Astrocyte of the hippocampus (primary cell): ENCODE results near the gene CSMD2.
"Not testable (repeated sequence)": the region's sequence is repeated elsewhere in the genome, so short reads cannot be mapped to it uniquely, and the experiment has no call there.

ENCODE experiments used
- DNase-seq: peaks from one replicate; pipeline ENCODE4 v3.0.0; 2011; ENCODE audit warnings: low read depth, low spot score

CSMD2 gene

DNA sequence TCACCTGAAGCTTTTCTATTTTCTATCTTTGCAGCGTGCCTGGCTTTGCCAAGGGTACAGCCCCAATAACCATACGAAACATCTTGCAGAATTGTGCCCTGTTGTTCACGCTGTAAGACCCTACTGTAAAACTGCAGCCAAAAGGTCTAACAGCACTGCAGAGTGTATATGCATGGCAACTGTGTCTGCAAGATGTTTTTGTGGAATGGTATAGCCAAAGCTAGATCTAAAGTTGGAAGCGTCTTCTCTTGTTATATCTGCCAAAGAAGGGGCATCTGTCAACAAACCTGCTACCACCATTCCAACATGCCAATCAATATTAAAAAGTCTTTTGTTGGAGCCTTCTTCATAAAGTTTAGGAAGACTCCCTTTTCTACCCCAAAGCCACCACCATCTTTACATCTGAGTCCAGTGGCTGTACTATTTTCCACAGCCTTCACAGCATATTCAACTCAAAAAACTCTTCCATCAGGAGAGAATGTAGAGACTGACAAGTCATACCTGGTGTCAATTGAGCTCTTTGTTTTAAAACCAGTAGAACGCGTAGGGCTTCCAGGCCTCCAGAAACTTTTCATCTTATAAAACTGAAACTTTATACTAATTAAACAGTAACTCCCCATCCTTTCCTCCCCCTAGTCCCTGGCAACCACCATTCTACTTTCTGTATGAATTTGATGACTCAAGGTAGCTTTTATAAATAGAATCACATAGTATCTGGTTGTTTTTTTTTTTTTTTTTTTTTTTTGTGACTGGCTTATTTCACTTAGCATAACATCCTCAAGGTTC is 652.6 kb downstream of the CSMD2 start:
- no peak for DNase-seq

DNA sequence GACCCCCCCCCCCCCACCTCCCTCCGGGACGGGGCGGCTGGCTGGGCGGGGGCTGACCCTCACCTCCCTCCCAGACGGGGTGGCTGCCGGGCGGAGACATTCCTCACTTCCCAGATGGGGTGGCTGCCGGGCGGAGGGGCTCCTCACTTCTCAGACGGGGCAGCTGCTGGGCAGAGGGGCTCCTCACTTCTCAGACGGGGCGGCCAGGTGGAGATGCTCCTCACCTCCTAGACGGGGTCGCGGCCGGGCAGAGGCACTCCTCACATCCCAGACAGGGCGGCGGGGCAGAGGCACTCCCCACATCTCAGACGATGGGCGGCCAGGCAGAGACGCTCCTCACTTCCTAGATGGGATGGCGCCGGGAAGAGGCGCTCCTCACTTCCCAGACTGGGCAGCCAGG is 655.8 kb downstream of the CSMD2 start:
- not testable (repeated sequence) for DNase-seq

GRCh38 chr1:33508151-33508550 is 656.9 kb downstream of the CSMD2 start:
- no peak for DNase-seq

DNA sequence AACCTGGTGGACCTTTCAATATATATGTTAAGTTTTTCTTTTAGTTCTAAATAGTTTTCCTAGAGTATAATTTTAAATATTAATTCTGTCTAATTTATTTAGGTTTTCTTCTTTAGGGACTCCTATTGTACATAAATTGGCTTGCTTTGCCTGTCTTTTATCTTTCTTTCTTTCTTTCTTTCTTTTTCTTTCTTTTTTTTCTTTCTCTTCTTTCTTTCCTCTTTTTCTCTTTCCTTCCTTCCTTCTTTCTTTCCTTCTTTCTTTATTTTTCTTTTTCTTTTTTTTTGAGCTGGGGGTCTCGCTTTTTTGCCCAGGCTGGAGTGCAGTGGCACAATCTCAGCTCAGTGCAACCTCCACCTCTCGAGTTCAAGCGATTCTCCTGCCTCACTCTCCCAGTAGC is 657.4 kb downstream of the CSMD2 start:
- no peak for DNase-seq

GRCh38 chr1:33503506-33503905 is 661.5 kb downstream of the CSMD2 start:
- DNase-seq = no peak

GRCh38 chr1:33502726-33503125 is 662.3 kb downstream of the CSMD2 start:
- no peak for DNase-seq

DNA sequence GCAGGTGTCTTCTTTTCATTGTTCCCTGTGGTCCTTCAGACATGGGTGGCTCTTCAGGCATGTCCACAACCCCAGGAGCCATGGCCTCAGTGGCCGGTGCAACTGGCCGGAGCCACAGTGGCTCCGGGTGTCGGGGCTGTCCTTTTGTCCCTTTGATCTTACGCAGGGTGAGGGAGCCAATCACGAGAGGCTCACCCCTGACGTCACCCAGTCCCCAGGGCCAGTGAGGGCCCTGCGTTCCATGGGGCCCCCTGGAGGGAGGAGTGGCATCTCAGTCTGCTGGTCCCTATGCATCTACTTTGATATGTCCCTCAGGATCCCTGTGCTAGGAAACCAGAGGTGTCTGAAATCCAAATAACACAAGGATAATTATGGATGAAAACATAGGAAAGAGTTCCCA is 663.3 kb downstream of the CSMD2 start:
- no peak for DNase-seq

GRCh38 chr1:33501309-33501708 is 663.7 kb downstream of the CSMD2 start:
- no peak for DNase-seq

DNA sequence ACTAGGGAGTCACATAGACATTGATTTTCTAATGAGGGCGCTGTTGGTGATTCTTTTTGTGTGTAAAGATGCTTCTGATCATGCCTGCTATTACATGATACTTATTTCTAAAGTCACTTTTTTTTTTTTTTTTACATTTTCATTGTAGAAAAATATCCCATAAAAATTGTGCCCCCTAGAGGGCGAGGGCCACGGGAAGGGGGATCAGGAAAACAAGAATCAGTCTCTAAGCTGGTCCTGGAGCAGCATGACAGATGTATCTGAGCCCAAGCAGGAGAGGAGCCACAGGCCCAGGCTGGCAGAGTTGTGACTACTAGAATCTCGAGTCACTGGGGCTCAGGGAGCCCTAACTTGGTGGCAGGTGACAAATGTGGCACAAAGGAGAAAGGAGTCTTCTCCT is 664.5 kb downstream of the CSMD2 start:
- no peak for DNase-seq

DNA sequence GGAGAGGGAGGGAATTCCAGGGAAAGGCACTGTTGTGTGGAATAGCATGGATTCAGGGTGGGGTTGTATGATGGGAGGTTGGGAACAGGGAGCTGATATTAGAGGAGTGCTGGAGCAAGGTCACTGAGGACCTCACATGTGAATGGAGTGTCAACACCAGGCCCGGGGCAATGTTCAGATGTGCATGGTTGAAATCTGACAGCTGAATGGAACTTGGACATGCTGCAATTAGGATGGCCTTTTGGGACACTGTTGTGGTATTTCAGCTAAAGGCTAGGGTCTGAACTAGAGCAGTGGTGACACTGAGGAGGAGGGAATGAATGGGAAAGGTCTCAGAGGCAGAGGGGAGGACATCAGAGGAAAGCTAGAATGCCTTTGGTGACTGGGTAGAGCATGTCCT is 667.6 kb downstream of the CSMD2 start:
- no peak for DNase-seq

DNA sequence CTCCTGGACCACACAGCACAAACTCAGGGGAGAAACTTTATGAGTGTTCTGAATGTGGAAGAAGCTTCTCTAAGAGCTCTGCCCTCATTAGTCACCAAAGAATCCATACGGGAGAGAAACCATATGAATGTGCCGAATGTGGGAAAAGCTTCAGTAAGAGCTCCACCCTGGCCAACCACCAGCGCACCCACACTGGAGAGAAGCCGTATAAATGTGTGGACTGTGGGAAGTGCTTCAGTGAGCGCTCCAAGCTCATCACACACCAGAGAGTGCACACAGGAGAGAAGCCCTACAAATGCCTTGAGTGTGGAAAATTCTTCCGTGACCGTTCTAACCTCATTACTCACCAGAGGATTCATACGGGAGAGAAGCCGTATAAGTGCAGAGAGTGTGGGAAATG is 670.1 kb downstream of the CSMD2 start:
- no peak for DNase-seq

DNA sequence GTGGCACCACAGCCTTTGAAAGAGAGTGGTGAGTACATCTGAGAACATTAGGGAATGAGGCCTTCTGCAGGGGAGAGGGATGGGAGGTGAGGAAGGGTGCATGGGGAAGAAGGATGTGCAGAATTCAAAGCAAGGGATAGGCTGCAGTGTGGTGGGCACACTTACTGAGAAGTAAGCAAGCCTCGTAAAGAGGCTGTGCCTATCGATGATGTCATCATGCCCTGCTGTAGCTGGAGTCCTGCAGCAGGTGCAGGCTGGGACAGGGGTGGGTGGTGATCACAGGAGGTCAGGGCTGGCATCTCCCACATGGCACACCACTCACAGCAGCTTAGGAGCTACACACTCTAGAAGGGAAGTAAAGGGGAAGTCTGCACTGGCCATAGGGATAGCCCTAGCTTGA is 676.4 kb downstream of the CSMD2 start:
- no peak for DNase-seq

DNA sequence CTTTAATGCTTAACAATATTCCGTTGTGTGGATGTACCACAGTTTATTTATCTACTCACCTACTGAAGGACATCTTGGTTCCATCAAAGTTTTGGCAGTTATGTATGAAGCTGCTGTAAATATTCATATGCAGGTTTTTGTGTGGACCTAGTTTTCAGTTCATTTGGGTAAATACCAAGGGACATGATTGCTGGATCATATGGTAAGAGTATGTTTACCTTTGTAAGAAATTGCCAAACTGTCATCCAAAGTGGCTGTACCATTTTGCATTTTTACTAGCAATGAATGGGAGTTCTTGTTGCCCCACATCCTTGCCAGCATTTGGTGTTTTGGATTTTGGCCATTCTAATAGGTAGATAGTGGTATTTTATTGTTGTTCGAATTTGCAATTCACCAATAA is 682.6 kb downstream of the CSMD2 start:
- DNase-seq = no peak

GRCh38 chr1:33477451-33477850 is 687.6 kb downstream of the CSMD2 start:
- no peak for DNase-seq

DNA sequence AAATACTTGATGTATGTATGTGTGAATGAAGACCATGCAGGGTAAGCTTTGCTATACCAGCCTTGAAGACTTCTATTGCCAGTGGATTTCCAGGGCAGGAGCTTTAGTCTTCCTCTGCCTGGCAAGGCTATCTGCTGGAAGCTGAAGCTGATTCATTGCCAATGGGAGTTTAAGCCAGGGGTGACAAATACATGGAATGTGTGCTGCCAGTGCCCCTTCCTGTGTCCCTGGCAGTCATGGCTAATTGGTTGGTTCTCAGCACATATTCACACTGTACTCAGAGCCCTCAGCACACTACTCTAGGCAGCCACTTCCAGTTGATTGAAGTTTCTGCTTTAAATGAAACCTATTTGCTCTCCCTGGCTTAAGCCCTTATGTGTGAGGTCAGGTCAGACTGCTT is 691.1 kb downstream of the CSMD2 start:
- no peak for DNase-seq

DNA sequence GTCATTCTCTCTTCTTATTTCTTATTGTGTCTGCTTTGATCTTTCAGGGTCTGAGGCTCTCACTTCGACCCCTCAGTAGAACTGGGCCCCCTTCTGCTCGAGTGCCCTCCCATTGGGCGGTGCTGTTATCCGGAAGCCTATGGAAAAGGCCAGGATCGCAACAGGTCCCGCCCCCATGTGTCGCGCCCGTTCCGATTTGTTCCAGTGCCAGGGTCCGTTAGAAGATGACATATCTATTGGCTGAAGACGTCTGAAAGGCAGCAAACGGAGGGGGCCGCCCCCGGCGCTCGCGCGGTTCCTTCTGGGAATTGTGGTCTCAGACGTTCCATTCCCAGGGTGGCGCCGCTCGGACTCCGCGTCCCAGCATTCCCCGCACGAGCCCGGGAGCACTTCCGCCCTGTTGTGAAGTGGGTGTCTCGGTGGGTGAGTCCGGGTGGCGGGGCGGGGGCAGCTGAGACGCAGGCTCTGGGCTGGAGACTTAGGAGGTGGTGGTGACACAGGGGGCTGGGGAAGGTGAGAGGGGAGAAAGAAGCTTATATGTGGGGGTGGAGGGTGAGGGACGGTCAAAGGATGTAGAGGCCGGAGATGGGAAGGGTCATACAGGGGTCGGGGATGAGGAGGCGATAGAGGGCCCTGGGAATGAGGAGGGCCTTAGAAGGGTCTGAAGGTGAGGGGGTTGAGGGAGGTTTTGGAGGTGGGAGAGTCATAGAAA is 692.6 kb downstream of the CSMD2 start, which contains the start of gene ZSCAN20:
Gene ZSCAN20 (plus strand): TSS at position 377 of the 712 bp plus-strand sequence. CDS start 6,644 bp downstream, outside the sequence.
- DNase-seq = peak; percentile 99

GRCh38 chr1:33471416-33471815 is 693.6 kb downstream of the CSMD2 start:
- DNase-seq = no peak

DNA sequence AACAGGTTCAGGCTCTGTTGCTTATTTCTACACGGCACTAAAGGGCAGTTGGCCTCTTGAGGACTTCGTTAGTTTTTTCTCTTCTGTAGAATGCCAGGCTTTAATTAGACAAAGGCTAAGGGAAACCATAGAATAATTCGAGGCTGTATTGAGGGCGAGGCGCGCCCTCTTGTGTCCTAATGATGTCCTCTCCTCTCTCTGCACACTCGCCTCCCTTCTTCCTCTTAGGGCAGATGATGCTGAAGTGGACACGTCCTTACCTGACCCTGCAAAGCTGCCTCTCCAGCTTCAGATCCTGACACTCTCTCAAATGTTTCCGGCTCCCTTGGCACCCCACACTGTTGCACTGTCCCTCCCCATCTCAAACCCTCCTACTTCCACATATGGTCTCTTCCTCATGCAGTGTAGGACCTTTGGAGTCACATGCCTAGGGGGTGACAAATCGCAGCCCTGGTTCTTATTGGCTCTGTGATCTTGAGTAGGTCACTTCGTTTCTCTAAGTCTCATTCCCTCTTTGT is 694.5 kb downstream of the CSMD2 start:
- peak; percentile 92 for DNase-seq

- no peak for DNase-seq
Observed at GRCh38 chr1:33469691-33470090, 695.3 kb downstream of the CSMD2 start.

DNA sequence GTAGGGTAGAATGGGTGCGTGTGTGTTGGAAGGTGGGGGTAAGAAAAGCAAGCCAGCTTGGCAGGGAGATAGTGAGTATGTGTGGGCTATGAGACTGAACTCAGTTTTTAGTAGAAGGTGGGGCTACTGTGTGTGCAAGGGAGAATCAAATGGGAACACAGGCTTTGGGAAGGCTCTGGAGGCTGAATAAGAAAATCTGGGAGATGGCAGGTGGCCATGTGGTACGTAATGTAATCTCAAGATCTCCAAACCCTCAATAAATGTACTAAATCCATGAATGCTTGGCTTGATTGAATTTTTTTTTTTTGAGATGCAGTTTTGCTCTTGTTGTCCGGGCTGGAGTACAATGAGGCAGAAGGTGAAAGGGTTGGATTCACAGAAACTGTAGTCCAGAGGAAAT is 696.1 kb downstream of the CSMD2 start:
- DNase-seq = no peak

DNA sequence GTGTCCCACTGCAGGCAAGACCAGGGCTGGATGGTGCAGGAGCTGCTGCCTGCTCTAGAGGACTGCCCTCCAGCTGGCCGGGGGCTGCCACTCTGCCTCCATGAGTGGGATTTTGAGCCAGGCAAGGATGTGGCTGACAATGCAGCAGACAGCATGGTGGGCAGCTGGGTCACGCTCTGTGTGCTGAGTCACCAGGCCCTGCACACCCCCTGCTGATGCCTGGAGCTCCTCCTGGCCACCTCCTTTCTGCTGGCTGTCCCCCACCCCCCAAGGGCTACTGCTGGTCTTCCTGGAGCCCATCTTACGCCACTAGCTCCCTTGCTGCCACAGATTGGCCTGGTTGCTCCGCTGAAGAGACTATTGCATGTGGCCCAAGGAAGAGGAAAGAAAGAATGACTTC is 696.5 kb downstream of the CSMD2 start:
- no peak for DNase-seq

DNA sequence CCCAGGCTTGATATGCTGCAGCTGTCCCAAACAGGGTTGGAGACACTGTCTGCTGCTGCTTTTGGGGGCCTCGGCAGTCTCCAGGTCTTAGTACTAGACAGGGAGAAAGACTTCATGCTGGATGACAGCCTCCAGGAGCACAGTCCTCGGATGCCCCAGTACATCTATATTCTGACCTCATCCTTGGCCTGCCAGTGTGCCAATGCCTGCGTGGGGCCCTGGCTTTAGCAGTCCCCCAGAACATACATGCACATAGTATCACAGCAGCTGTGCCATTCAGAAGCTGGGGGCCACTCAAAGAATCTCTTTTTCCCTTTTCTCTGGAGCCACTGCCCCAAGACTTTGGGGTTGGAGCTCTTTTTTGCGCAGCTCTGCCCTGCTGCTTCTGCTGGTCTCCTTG is 697.0 kb downstream of the CSMD2 start:
- no peak for DNase-seq

DNA sequence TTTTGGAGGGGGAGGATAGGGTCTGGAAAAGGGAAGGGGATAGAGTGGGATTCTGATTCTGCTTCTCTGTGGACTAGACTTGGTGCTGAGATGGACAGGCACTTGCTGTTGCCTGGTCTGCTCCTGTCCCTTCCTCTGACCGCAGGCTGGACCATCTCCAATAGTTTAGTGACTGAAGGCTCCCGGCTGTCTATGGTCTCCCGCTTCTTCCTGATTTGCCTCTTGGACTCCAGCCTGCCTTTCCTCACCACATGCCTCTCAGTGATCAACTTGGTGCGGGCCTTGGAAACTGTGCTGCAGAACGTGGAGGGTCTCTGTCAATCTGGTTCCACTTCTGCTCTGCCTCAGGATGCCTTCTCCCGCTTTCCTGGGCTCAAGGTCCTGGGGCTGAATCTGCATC is 698.9 kb downstream of the CSMD2 start:
- DNase-seq = no peak
